HG02938 (cell line): ENCODE data around the gene ZNF287.

Source experiments
- ATAC-seq: cut with Tn5 transposase; IDR thresholded peaks from one replicate; pipeline ENCODE4 v1.9.1; 2021; ENCODE audit warnings: mild to moderate bottlenecking, moderate library complexity; ENCODE audit not compliant: unreplicated experiment

The ZNF287 gene

DNA sequence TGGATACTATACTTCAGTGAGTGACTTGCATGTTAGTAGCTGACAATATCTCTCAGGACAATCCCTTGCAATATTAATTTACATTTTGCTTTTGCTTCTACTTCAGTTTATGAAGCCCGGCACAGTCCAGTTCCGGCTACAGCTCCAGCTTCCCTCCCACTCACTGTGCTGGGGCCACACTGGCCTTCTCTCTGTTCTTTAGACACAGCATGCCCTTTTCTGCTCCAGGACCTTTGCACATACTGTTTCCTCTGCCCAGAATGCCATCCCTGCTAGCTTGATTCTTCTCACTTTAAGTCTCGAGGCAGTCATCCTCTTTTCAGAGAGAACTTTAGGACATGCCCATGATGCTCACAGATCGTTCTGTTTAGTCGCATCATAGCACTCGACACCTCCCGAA is 51.5 kb downstream of the ZNF287 start:
- no peak for ATAC-seq

DNA sequence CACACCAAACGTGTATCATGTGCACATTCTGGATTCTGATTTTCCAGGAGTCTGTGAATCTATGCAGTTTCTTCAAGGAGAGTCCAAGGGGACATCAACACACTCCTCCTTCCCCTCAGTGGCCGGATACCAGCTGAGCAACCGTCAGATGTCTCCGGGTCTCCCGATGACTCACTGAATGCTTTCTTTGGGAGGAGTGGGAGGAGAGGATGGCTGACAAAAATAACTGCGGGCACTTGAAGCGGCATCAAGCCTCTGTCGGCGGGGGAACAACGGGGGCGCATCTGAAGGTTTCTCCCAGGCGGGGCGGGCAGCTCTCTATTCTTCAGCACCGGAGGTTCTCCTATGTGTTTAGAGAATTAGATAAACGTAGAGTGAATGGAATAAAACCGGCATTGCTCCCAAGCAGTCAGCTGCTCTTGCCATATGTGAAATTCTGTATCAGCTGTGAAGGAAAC is 52.4 kb downstream of the ZNF287 start:
- no peak for ATAC-seq

DNA sequence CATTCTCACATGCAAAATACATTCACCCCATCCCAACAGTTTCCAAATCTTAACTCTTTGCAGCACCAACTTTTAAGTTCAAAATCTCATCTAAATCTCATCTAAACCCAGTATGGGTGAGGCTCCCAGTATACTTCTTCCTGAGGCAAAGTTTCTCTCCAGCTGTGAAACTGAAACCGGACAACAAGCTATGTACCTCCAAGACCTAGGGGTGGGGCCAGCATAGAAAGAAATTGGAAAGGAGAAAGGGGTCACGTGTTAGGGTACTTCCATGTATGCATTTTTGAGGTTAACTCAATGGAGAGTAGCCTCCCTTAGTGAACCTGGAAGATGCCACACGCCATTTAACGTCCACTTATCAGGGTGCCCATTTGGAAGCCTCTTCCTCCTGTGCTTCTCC is 53.1 kb downstream of the ZNF287 start:
- no peak for ATAC-seq

DNA sequence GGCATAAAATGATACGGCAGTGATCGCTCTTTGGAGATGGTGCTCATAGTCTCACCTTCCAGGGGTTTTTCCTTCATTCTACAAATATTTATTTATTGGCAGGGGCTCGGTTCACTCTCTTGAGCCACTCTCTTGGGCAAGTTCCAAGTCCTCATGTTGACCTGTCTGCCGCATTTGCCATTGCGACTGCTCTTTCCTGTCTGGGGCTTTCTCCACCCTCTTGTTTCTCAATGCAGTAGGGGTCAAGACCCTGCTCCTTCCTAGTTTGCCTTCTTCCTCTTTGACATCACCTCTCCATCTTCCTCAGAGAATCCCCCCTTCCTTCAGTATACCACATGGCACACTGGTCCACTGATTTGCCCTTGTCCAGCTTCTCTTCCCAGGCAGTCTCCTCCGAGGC is 55.1 kb downstream of the ZNF287 start:
- ATAC-seq = no peak

DNA sequence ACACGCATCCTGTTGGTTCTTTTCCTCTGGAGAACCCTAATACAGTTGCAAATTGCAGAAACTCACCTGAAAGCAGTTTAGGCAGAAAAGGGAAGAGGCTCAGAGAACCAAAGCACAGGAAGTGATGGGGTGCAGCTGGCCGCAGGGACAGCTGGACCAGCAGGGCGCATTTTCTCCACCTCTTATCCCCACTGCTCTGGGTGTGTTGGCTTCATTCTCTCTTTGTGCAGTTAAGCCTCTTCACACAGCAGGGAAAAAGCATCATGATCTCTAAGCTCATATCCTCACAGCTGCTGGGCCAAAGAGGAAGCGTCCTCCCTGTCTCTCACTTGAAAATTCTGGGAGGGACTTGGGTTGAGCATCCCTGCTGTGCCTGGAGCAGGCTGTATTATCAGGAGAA is 57.0 kb downstream of the ZNF287 start:
- no peak for ATAC-seq

DNA sequence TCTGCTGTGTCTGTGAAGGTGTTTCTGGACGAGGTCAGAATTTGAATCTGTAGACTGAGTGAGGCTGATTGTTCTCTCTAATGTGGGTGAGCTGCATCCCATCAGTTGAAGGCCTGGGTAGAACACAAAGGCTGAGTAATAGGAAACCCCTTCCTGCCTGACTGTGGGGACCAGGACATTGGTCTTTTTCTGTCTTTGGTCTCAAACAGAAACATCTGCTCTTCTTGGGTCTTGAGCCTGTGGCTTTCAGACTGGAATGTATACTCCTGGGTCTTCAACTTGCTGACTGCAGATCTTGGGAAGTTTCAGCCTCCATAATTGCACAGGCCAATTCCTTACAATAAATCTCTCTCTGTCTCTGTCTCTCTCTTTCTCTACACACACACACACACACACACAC is 57.4 kb downstream of the ZNF287 start:
- no peak for ATAC-seq

DNA sequence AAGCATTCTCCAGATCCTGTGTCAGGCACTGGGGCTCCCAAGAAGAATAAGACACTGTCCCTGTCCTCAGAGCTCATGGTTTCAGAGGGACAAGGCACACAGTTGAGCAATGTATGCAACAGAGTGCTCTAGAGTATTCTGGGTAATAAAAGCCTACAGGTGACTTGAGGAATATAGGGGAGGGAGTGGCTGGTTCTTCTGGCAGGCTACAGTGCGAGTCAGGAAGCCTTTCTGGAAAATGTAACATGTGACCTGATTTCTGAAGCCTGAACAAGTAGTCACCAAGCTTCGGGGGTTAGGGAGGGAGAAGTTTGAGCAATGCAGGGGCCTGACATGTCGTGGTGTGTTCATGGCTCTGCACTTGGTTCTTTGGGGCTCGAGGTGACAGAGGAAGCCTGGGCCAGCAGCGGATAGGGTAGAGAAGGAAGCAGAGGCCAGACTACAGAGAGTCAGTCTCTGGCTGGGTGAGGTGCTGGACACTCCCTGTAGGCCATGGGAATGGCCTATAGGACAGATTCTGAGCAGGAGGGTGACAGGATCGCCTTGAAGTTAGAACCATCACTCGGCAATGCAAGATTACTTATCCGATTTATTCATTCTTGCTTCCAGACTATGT is 61.0 kb downstream of the ZNF287 start:
- ATAC-seq = no peak

DNA sequence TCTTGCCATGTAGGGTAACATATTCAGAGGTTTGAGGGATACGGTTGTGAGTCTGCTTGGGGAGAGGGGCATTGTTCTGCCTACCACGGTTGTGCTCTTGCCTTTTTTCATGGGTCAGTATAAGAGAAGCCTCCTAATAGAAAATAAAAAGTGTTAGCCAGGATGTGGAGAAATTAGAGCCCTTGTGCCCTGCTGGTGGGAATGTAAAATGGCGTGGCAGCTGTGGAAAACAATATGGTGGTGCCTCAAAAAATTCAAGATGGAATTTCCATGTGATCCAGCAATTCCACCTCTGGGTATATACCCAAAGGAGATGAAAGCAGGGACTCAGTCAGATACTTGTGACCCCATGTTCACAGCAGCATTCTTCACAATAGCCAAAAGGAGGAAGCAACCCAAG is 62.8 kb downstream of the ZNF287 start:
- ATAC-seq = no peak

DNA sequence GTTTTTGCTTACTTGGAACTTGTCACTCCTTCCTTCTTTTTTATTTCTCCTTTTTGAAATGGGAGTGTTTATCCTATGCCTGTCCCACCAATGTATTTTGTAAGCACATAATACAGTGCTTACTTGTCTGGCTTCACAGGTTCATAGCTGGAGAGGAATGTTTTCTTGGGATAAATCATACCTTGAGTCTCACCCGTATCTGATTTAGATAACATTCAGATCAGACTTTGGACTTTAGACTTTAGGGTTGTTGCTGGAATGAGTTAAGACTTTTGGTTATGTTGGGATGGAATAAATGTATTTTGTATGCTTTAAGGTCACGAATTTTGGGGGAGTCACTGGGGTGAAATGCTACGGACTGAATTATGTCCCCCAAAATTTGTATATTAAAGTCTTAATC is 64.0 kb downstream of the ZNF287 start:
- no peak for ATAC-seq
